GM15510 (cell line): ENCODE results near the gene MCEE.
A peak's percentile ranks its signal among the peaks of the same experiment; 100 is the strongest.

Experiments used
- POLR2A ChIP-seq: IDR thresholded peaks from 3 replicates; pipeline ENCODE4 v1.6.1; 2011; ENCODE audit warnings: borderline replicate concordance; ENCODE audit not compliant: insufficient read length; ENCODE audit errors: extremely low read depth

The MCEE gene

DNA sequence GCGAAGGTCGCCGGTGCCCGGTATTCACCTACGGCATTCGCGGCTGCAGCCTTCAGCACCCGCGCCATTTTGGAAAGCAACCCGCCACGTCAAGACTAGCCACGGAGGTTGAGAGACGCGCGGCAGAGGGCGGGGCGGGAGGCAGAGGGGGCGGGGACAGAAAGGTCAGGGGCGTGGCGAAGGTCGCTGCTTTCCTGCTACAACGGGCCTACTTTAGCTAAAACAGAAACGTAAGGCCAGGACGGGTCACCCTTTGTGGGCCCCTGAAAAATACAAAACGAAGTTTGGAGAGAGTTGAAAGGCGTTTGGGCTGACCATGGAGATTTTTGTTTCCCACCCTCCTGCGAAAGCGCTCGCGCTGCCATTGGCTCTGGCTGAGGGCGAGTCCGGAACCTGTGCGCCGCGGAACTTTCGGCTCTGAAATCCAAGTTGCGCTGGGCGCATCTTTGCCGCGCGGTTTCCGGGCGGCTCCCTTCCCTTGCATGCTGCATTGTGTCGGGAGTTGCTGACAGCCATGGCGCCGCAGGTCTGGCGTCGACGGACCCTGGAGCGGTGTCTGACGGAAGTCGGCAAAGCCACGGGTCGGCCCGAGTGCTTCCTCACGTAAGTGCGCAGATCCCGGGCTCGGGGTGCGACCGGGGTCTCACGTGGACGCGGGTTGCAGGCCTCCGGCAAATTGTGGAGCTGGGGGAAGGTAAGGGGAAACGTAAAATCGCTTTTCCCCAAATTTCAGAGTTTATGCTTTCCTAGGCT is at the start of gene MCEE, which contains the start of gene MPHOSPH10:
TSS of gene MCEE (minus strand) at position 78 of the 753 bp plus-strand sequence. CDS start at position 68, 10 bp downstream.
TSS of gene MPHOSPH10 (plus strand) at position 483 of the 753 bp plus-strand sequence. CDS start at position 515, 32 bp downstream.
- TF ChIP-seq POLR2A = peak; percentile 80

DNA sequence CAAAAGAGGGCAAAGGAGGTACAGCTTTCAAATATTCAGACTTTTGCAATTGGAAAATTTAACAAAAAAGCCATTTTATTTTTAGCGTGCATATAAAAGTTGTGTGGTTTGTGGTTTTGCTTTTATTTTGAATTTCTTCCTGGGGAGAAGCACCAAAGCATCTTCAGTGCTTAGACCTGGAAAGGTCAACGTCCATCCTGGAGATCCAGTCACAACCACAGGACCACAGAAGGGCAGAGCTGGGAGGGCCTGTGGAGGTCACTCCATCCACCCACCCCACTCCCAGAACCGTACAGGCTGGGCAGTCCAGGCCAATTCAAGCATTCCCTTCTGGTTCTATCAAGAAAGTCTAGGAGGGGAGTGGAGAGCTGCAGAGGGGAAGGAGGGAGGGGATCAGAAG is 44.2 kb upstream of the MCEE start:
- TF ChIP-seq POLR2A = no peak

DNA sequence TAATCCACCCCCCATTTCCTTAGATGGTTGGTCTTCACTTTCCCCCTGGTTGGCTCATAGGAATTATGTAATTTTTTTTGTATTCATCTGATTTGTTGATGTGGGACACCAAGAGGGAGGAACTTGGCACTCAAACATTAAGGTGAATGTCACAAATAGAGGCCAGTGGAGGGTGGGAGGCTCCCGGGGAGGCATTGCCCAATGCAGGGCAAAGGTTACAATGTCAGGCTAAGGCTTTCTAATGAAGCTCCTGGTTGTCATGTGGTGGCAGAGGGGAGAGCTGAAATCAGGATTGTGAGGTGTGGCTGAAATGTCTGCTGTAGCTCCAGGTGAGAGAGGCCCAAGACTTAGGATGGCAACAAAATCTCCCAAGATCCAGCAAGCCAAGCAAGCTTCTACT is 43.1 kb upstream of the MCEE start:
- no peak for TF ChIP-seq POLR2A

DNA sequence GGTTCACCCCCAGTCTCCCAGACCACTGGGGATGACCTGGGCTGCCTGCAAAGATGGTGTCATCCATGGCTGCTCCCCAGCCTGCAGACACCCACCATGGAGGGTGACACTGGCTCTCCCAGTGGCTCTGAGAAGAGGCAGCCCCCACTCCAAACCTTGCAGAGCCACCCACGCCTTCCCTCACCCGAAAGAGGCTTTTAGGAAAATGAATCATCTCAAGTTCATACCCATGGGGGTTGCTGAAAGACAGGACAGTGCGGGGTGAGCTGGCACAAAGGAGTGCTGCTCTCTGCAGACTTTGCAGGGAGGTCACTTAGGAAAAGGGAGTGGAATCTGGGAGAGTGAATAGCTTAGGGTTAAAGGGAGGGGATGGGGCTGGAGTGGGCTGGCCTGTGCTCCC is 36.8 kb upstream of the MCEE start:
- no peak for TF ChIP-seq POLR2A

DNA sequence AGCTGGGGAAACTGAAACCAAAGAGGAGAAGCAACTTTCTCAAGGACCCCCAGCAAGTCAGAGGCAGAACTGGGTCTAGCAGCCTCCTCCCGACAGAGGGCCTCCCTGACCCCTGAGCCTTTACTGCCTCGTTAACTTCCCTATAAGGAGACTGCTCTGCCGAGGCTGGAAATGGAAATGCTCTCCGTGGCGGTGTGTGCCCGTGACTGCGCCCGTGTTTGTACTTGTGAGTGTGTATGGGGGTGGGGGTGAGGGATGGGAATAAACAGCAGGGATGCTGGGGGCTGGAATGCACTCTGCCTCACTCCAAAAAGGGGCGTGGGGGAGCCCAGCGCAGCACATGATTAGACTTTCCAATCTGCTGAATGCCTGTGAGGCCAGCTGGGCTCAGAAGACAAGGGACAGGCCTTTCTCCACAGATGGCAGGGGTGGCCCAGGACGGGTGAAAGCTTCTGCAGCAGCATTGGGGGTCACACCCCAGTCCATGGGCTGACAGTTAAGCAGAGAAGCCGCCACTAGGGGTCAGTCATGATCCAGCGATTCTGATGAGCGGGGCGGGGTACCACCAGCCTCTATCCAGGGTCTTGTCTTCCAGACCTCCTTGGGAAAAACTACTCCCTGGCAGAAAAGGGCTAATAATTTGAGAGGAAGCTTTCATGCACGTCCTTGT is 27.2 kb upstream of the MCEE start:
- TF ChIP-seq POLR2A = no peak

DNA sequence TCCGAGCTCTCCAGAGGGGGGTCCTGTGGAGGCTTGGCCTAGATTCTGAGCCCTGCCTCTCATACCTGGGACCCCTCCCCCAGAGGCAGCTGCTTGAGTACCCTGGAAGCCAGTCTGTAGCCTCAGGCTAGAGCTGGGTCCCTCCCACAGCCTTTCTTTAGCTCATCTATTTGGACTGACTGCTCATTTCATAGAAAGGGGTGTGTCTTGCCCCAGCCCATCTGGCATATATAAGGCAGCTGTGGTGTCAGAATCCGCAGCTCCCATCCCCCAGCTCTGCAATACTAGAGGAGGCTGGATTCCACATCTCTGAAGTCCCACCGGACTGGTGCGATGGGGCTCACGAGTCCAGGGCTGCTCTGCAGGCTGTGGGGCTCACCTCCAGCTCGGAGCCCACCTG is 26.5 kb upstream of the MCEE start:
- TF ChIP-seq POLR2A = no peak

DNA sequence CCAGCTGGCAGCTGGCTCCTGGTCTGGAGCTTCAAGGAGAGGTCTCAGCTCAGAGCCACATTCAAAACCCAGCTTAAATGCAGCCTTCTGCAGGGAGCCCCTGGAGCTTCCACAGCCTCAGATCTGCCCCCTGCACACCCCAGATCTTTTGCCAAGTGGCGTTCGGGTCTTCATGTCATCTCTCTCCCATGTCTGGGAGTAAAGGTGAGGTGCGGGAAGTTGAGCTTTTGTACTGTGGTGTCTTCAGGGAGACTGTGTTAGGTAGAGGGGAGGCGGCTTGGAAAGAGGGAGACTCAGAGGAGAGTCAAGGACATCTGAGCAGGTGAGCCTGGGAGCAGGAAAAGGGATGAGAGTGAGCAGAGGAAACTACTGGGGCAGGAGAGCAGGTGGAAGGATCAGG is 25.8 kb upstream of the MCEE start:
- no peak for TF ChIP-seq POLR2A

DNA sequence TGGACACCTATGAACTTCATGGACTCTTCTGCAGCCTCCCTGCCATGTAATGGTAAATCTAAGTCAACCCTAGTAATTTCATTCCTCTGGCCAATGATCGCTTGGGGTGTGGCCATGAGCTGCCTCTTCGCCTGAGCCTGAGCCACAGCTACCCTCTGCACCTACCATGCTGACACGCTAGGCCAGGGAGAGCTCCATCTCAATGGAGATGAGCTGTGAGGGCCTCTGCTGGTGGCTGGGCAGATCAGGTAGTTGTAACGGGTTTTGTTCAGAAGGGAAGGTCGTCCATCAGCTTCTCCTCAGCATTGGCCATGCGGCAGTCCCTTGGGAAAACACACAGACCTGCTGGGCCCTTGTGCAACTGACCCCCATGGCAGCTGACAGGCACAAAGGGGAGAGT is 24.8 kb upstream of the MCEE start:
- TF ChIP-seq POLR2A = no peak

DNA sequence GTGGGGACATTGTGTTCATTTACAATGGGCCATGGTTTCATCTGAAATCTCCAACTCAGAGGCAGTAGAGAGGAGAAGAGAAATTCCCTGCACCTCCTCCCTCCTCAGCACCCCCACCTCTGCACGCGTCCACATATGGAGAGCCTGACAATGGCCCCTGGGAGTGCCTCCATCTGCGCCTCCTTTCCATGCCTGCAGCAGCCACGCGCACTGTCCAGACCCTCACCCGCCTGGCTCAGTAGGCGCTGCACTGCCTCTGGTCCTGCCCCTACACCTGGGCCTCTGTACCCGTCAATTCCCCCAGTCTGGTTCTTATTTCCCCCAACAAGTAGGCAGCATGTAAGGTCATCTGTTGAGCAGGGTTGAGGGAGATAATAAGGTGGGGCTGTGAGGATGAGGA is 24.2 kb upstream of the MCEE start:
- no peak for TF ChIP-seq POLR2A

DNA sequence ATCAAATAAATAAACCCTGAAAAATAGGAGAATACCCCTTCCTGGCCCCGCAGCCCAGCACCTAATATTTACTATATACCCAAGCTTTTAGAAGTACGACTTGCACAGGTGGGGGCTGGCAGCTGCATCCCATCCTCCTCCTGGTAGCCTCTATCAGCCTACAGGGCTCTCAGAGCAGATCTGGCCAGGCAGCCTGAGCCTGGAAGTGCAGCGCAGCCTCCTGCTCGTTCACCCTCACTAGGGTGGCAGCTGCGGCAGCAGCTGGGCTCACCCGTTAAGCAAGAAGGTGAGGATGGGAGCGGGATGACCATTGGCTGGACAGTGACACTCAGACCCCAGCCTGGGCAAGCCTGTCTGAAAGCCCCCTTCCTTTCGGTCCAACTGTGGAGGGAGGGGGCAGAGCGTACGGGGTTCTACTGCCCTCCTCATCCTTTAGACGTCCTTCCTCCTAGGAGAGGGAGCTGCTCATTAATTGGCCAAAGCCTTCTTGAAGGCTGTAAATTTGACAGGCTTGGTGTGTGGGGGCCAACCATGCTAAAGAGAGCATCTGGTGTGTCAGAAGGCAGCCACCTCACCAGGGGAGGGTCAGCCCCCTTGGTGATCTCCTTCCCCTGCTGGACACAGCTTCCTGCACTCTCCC is 23.7 kb upstream of the MCEE start:
- TF ChIP-seq POLR2A = no peak

DNA sequence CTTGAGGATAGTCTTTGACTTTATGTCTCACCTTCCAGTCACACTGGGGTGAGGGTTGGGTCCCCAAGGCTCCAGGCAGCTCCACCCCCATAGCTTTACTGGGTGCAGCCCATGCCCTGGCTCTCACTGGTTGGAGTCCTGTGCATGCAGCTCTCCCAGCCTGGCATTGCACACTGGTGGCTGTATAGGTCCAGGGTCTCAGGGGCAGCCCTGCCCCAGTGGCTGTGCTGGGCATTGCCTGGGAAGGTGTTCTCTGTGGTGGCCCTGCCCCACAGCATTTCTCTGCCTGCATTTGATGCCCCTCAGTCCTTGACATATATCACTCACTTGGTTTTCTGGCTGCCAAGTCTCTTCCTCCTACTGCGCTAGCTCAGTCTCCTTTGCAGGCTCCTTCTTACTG is 21.6 kb upstream of the MCEE start:
- no peak for TF ChIP-seq POLR2A

DNA sequence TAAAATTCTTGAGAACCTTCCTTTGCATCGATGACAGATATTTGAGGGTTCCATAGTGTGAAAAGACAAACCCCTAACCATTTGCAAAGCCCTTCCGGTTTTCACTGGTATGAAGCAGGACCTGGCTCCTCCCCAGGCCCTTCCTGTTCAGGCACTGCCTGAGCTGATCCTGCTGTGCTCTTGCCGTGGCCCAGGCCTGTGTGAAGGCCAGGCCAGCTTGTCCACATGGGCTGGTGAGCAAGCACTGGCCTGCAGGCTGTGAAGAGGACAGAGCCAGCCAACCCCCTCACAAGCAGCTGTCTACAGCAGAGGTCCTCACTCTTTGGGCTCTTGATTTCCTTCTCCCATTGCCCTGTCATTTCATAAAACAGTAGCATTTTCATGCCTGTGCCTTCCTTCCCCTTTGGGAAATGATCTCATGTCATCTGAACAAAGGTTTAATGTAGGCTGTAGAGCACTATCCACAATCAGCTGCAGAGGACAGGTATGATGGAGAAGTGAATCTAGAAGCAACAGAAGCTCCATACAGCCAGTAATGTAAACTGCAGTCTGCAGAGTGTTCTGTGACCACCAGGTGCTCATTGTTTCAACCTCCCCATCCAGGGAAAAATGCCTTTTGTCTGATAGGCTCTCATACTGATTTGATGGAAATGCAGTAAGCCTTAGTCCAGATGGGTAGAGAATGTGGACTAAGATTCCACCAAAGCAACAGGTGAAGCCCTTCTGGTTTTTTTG is 20.2 kb upstream of the MCEE start:
- no peak for TF ChIP-seq POLR2A

DNA sequence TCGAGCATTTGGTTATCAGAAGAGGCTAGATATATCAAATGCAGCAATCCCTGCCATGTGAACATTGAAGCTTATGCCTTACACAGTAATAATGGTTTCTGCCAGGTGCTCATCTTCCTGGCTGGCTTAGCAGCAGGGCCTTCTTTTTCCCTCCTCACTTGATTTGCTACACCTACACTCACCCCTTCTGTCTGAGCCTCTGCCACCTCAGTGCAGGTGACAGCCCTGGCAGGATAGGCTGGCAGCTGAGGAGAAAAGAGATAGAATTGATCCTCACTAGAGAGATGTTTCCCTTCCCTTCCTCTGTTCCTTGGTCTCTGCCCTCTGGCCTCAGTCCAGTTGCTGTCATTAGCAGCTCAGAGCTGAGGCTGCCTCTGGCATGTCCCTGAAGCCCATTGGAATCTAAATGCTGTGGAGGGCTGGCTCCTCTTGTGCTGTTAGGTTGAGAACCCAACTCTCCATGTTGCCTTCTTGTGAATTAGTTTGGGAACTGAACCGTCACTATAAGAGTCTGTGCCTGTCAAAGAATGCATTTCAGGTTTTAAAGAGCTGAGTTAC is 18.6 kb upstream of the MCEE start:
- TF ChIP-seq POLR2A = no peak

DNA sequence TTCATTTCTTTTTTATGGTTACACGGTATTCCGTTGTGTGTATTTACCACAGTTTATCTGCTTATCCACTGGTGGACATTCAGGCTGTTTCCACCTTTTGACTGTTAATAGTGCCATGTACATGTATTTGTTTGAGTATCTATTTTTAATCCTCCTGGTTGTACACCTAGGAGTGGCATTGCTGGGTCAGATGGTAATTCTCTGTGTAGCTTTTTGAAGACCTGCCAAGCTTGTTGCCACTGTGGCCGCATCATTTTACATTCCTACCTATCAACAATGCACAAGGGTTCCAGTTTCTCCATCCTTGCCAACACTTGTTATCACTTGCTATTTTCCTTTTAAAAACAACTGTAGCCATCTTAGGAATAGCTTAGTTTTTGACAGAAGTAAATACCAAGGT is 13.8 kb upstream of the MCEE start:
- TF ChIP-seq POLR2A = no peak

DNA sequence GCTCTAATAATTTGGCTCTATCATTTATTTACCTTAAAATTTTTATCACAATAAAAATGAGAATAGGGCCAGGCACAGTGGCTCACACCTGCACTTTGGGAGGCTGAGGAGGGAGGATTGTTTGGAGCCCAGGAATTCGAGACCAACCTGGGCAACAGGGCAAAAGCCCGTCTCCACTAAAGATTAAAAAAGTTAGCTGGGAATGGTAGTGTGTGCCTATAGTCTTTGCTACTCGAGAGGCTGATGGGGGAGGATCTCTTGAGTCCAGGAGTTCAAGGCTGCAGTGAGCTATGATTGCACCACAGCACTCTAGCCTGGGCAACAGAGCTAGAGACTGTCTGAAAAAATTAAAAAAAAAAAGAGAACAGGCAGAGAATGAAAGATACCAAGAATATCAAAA is 6.1 kb upstream of the MCEE start:
- TF ChIP-seq POLR2A = no peak
